ENCODE data around the gene CSNK2A3.

CSNK2A3 gene

GRCh38 chr11:11345099-11345498 lies 8.0 kb downstream of the CSNK2A3 start:
- no peak overlapping the region for H3K27ac ChIP-seq (replicated peaks)
- TF ChIP-seq SPI1 (IDR thresholded peaks at IDR 0.05; ENCODE audit: borderline replicate concordance, low read depth), result no peak
- no peak for TF ChIP-seq GABPA (IDR thresholded peaks at IDR 0.05; ENCODE audit: low read depth)
- TF ChIP-seq REST (IDR thresholded peaks at IDR 0.05; ENCODE audit: insufficient replicate concordance, low read depth), result no peak
- no peak for TF ChIP-seq POLR2AphosphoS5 (IDR thresholded peaks at IDR 0.05; ENCODE audit: low read depth)
- no peak overlapping the region for H3K4me3 ChIP-seq (replicated peaks; ENCODE audit: insufficient read depth, low read length)
- no peak for DNase-seq (ENCODE audit: low read depth in 1 of 2, low spot score in 1 of 2)
- no peaks in the 10 kb centered on the region for H3K27me3 ChIP-seq (ENCODE audit: insufficient read depth, poor library complexity, severe bottlenecking)

- no peak overlapping the region for H3K4me3 ChIP-seq (replicated peaks; ENCODE audit: insufficient read depth, low read length)
- H3K27me3 ChIP-seq (ENCODE audit: insufficient read depth, poor library complexity, severe bottlenecking), result no peaks in the 10 kb centered on the region
- no peak for DNase-seq (ENCODE audit: low read depth in 1 of 2, low spot score in 1 of 2)
- TF ChIP-seq GABPA (IDR thresholded peaks at IDR 0.05; ENCODE audit: low read depth), result no peak
- no peak for TF ChIP-seq POLR2AphosphoS5 (IDR thresholded peaks at IDR 0.05; ENCODE audit: low read depth)
- TF ChIP-seq REST (IDR thresholded peaks at IDR 0.05; ENCODE audit: insufficient replicate concordance, low read depth), result no peak
- TF ChIP-seq CTCF (IDR thresholded peaks at IDR 0.05; ENCODE audit: insufficient read depth, low read length), result no peak
- no peak for TF ChIP-seq SPI1 (IDR thresholded peaks at IDR 0.05; ENCODE audit: borderline replicate concordance, low read depth)
- H3K27ac ChIP-seq (replicated peaks), result no peak overlapping the region
Observed at GRCh38 chr11:11344045-11344444, 9.0 kb downstream of the CSNK2A3 start.

GRCh38 chr11:11338304-11338703 lies 14.7 kb downstream of the CSNK2A3 start:
- TF ChIP-seq POLR2AphosphoS5 (IDR thresholded peaks at IDR 0.05; ENCODE audit: low read depth) (no peak), SPI1 (IDR thresholded peaks at IDR 0.05; ENCODE audit: borderline replicate concordance, low read depth) (no peak), GABPA (IDR thresholded peaks at IDR 0.05; ENCODE audit: low read depth) (no peak), CTCF (IDR thresholded peaks at IDR 0.05; ENCODE audit: insufficient read depth, low read length) (no peak), REST (IDR thresholded peaks at IDR 0.05; ENCODE audit: insufficient replicate concordance, low read depth) (no peak)
- Histone ChIP-seq H3K27me3 (ENCODE audit: insufficient read depth, poor library complexity, severe bottlenecking) (no peaks in the 10 kb centered on the region), H3K4me3 (replicated peaks; ENCODE audit: insufficient read depth, low read length) (no peak overlapping the region), H3K27ac (replicated peaks) (no peak overlapping the region)
- no peak for DNase-seq (ENCODE audit: low read depth in 1 of 2, low spot score in 1 of 2)
